Head of caudate nucleus (tissue), 42 donors: ENCODE data around the gene AP5Z1.

ENCODE experiments used
- DNase-seq, 42 donors: peaks; one replicate each; pipeline versions ENCODE4 v3.0.0 to v3.0.0-alpha.2; 2020 to 2021; ENCODE audit warnings: mixed read lengths in 7 of 42
- intact Hi-C: fragments of 100-400 bp; cut with DNase I; formaldehyde crosslinking; loops from one replicate; pipeline ENCODE4 v1.15.0; 2022

Gene AP5Z1

GRCh38 chr7:4775250-4775847 is at the start of gene AP5Z1:
AP5Z1 (plus strand) TSS chr7:4775623; CDS start chr7:4775716, 93 bp downstream.
- intact Hi-C loops = no loop called here

GRCh38 chr7:4725850-4726450 is 49.5 kb upstream of the AP5Z1 start:
- intact Hi-C loops = no loop called here
- DNase-seq = no peak

More at GRCh38 chr7:4775250-4775847, at the start of gene AP5Z1:
- peak; percentile 95 to 100 (median 98) for DNase-seq

- DNase-seq = no peak
- intact Hi-C loops = no loop called here
Measured at GRCh38 chr7:4726566-4726965, 48.9 kb upstream of the AP5Z1 start.

- DNase-seq = peak in 8 of 42 donors; percentile 11 to 76 (median 46)
- intact Hi-C loops = no loop called here
Measured at GRCh38 chr7:4727914-4728705, 47.3 kb upstream of the AP5Z1 start.

- intact Hi-C loops = no loop called here
Measured at GRCh38 chr7:4729266-4729665, 46.2 kb upstream of the AP5Z1 start.

GRCh38 chr7:4730276-4730675 is 45.1 kb upstream of the AP5Z1 start:
- DNase-seq = no peak
- intact Hi-C loops = no loop called here

More at GRCh38 chr7:4729266-4729665, 46.2 kb upstream of the AP5Z1 start:
- no peak for DNase-seq

GRCh38 chr7:4730971-4731370 is 44.5 kb upstream of the AP5Z1 start:
- DNase-seq = no peak
- intact Hi-C loops = no loop called here

GRCh38 chr7:4731803-4732202 is 43.6 kb upstream of the AP5Z1 start:
- DNase-seq = no peak
- intact Hi-C loops = no loop called here

- DNase-seq = no peak
- intact Hi-C loops = no loop called here
Measured at GRCh38 chr7:4733936-4734528, 41.4 kb upstream of the AP5Z1 start.

- peak in 37 of 42 donors; percentile 45 to 86 (median 69) for DNase-seq
- intact Hi-C loops = no loop called here
Measured at GRCh38 chr7:4734587-4735345, 40.7 kb upstream of the AP5Z1 start.

- intact Hi-C loops = no loop called here
- no peak for DNase-seq
Measured at GRCh38 chr7:4737300-4737699, 38.1 kb upstream of the AP5Z1 start.

GRCh38 chr7:4738711-4739527 is 36.5 kb upstream of the AP5Z1 start:
- intact Hi-C loops = no loop called here
- peak in 19 of 42 donors; percentile 10 to 74 (median 45) for DNase-seq

- peak in 38 of 42 donors; percentile 34 to 83 (median 60) for DNase-seq
- intact Hi-C loops = no loop called here
Measured at GRCh38 chr7:4739528-4739992, 35.9 kb upstream of the AP5Z1 start.

GRCh38 chr7:4740796-4741195 is 34.6 kb upstream of the AP5Z1 start:
- no peak for DNase-seq
- intact Hi-C loops = no loop called here

GRCh38 chr7:4742051-4742573 is 33.3 kb upstream of the AP5Z1 start:
- DNase-seq = peak in 33 of 42 donors; percentile 22 to 82 (median 56)

GRCh38 chr7:4742852-4743251 is 32.6 kb upstream of the AP5Z1 start:
- no peak for DNase-seq

More at GRCh38 chr7:4742051-4742573, 33.3 kb upstream of the AP5Z1 start:
- intact Hi-C loops = no loop called here

GRCh38 chr7:4744391-4745264 is 30.8 kb upstream of the AP5Z1 start:
- intact Hi-C loops = no loop called here
- peak; percentile 87 to 98 (median 94) for DNase-seq

More at GRCh38 chr7:4742852-4743251, 32.6 kb upstream of the AP5Z1 start:
- intact Hi-C loops = no loop called here
